H1 (cell line): ENCODE results near the gene PDE4C. TPM values are rescaled to one million over a fixed set of nuclear protein-coding genes. Genes with fewer than 3 reads are reported as not detected.

Experiments
- CTCF ChIA-PET: fragments of 300-600 bp; sonication (Branson Sonifier 250); formaldehyde crosslinking; loops from one replicate; lab custom pipeline; 2021; ENCODE audit not compliant: partially characterized antibody; lab: Charles Lee
- POLR2A ChIA-PET: fragments of 300-600 bp; sonication (Branson Sonifier 250); formaldehyde crosslinking; loops from one replicate; lab custom pipeline; 2021; ENCODE audit warnings: inconsistent platforms; ENCODE audit not compliant: partially characterized antibody; lab: Charles Lee
- DNase-seq, 2 experiments: peaks; one replicate each; pipeline versions ENCODE4 v3.0.0 to v3.0.0-alpha.2; 2010 to 2022; ENCODE audit warnings: low spot score in 2 of 2, low read depth in 1 of 2, mixed read lengths in 1 of 2
- FAIRE-seq: peaks from 2 replicates; lab custom pipeline; 2011; peaks lifted over from hg19 to GRCh38; lab: Jason Lieb, UNC
- H2AFZ ChIP-seq: 2 replicates; pipeline ENCODE4 v1.8.1; 2012; ENCODE audit warnings: low read length, inconsistent platforms
- H2AK5ac ChIP-seq: 2 replicates; pipeline ENCODE4 v1.6.1; 2013; ENCODE audit warnings: low read depth, low read length
- H2BK120ac ChIP-seq: replicated peaks from 2 replicates; pipeline ENCODE3; 2013; ENCODE audit warnings: low read depth, low read length, inconsistent platforms
- H2BK12ac ChIP-seq: 2 replicates; pipeline ENCODE4 v1.6.1; 2013; ENCODE audit warnings: low read depth, low read length
- H2BK15ac ChIP-seq: 2 replicates; pipeline ENCODE4 v1.6.1; 2013; ENCODE audit warnings: low read length
- H2BK20ac ChIP-seq: 2 replicates; pipeline ENCODE4 v1.6.1; 2013; ENCODE audit warnings: low read length
- H2BK5ac ChIP-seq: 2 replicates; pipeline ENCODE4 v1.6.1; 2013; ENCODE audit warnings: low read depth, low read length
- H3K14ac ChIP-seq: 2 replicates; pipeline ENCODE4 v1.6.1; 2013; ENCODE audit warnings: inconsistent platforms; ENCODE audit not compliant: insufficient read length
- H3K18ac ChIP-seq: 2 replicates; pipeline ENCODE4 v1.6.1; 2013; ENCODE audit warnings: low read length; ENCODE audit errors: extremely low read depth
- H3K23ac ChIP-seq: 2 replicates; pipeline ENCODE4 v1.6.1; 2013; ENCODE audit warnings: inconsistent platforms; ENCODE audit not compliant: insufficient read length
- H3K23me2 ChIP-seq: 2 replicates; pipeline ENCODE4 v1.6.1; 2013; ENCODE audit warnings: low read depth, low read length
- H3K27ac ChIP-seq: 2 replicates; pipeline ENCODE4 v1.6.1; 2011; ENCODE audit warnings: low read depth, low read length, inconsistent platforms
- H3K27me3 ChIP-seq, 4 experiments: replicated peaks in 1 of 4; 1 replicate in 1 of 4; 2 replicates in 3 of 4; pipeline versions ENCODE4 v1.6.1 to v1.8.1; 2011 to 2013; ENCODE audit warnings: low read length in 3 of 4, mild to moderate bottlenecking in 3 of 4, inconsistent platforms in 2 of 4, mixed read lengths in 2 of 4, moderate library complexity in 1 of 4; ENCODE audit not compliant: control insufficient read depth in 3 of 4, insufficient read depth in 3 of 4; ENCODE audit errors: extremely low read depth in 1 of 4
- H3K36me3 ChIP-seq, 4 experiments: 2 replicates each; pipeline versions ENCODE4 v1.6.1 to v1.8.1; 2011 to 2013; ENCODE audit warnings: mild to moderate bottlenecking in 4 of 4, low read length in 3 of 4, moderate library complexity in 2 of 4, control low read depth in 1 of 4, inconsistent platforms in 1 of 4; ENCODE audit not compliant: insufficient read depth in 4 of 4, control insufficient read depth in 2 of 4
- H3K4ac ChIP-seq: replicated peaks from 2 replicates; pipeline ENCODE3; 2013; ENCODE audit warnings: low read length, low read depth, mixed read lengths, inconsistent platforms; ENCODE audit not compliant: insufficient read length
- H3K4me1 ChIP-seq, 4 experiments: replicated peaks in 1 of 4; 1 replicate in 1 of 4; 2 replicates in 3 of 4; pipeline versions ENCODE4 v1.6.1 to v1.8.1; 2011 to 2013; ENCODE audit warnings: low read length in 3 of 4, inconsistent platforms in 2 of 4, mixed read lengths in 1 of 4; ENCODE audit not compliant: insufficient read depth in 4 of 4, control insufficient read depth in 3 of 4
- H3K4me2 ChIP-seq, 2 experiments: 2 replicates each; pipeline versions ENCODE4 v1.6.1 to v1.8.1; 2011 to 2013; ENCODE audit warnings: low read depth in 2 of 2, low read length in 2 of 2, control low read depth in 1 of 2, inconsistent platforms in 1 of 2, mild to moderate bottlenecking in 1 of 2; ENCODE audit not compliant: insufficient read depth in 1 of 2
- H3K4me3 ChIP-seq, 4 experiments: fragments of 200-600, 300-600 bp in 1 of 4; sonication (generic), shearing (Covaris generic), sonication (Bioruptor Twin) in 1 of 4; 2 replicates each; pipeline versions ENCODE4 v1.5.1 to v1.8.1; 2011 to 2016; ENCODE audit warnings: low read length in 4 of 4, low read depth in 3 of 4, control low read depth in 2 of 4, inconsistent platforms in 2 of 4, mild to moderate bottlenecking in 2 of 4, mixed read lengths in 1 of 4, moderate library complexity in 1 of 4; ENCODE audit not compliant: insufficient read depth in 2 of 4; ENCODE audit errors: extremely low read depth in 1 of 4
- H3K56ac ChIP-seq: replicated peaks from 2 replicates; pipeline ENCODE3; 2013; ENCODE audit warnings: low read depth, mild to moderate bottlenecking, mixed read lengths, low read length, inconsistent platforms; ENCODE audit not compliant: insufficient read length
- H3K79me1 ChIP-seq: 2 replicates; pipeline ENCODE4 v1.6.1; 2013; ENCODE audit warnings: low read depth, low read length, control low read depth
- H3K79me2 ChIP-seq, 2 experiments: 2 replicates each; pipeline versions ENCODE4 v1.6.1 to v1.8.1; 2012 to 2013; ENCODE audit warnings: low read length in 2 of 2, mild to moderate bottlenecking in 2 of 2, inconsistent platforms in 1 of 2; ENCODE audit not compliant: insufficient read depth in 2 of 2, control insufficient read depth in 1 of 2
- H3K9ac ChIP-seq, 4 experiments: replicated peaks in 1 of 4; 1 replicate in 1 of 4; 2 replicates in 3 of 4; pipeline versions ENCODE4 v1.6.1 to v1.8.1; 2011 to 2013; ENCODE audit warnings: low read depth in 3 of 4, low read length in 3 of 4, control low read depth in 2 of 4, mild to moderate bottlenecking in 2 of 4, moderate library complexity in 2 of 4, inconsistent platforms in 1 of 4; ENCODE audit errors: extremely low read depth in 1 of 4
- H3K9me3 ChIP-seq, 2 experiments: 2 replicates each; pipeline versions ENCODE4 v1.6.1 to v1.8.1; 2012 to 2013; ENCODE audit warnings: mild to moderate bottlenecking in 2 of 2, moderate library complexity in 2 of 2, control low read depth in 1 of 2, inconsistent platforms in 1 of 2, low read depth in 1 of 2, low read length in 1 of 2, mixed read lengths in 1 of 2; ENCODE audit not compliant: insufficient read depth in 2 of 2
- H4K20me1 ChIP-seq, 2 experiments: replicated peaks in 1 of 2; 2 replicates each; pipeline versions ENCODE3 to v1.8.1; 2011 to 2013; ENCODE audit warnings: inconsistent platforms in 2 of 2, low read length in 2 of 2, mild to moderate bottlenecking in 1 of 2; ENCODE audit not compliant: insufficient read depth in 2 of 2, control insufficient read depth in 1 of 2
- H4K5ac ChIP-seq: 2 replicates; pipeline ENCODE4 v1.6.1; 2013; ENCODE audit warnings: low read length, low read depth, mixed read lengths, inconsistent platforms; ENCODE audit not compliant: insufficient read length
- H4K8ac ChIP-seq: 2 replicates; pipeline ENCODE4 v1.8.0; 2013; ENCODE audit warnings: mild to moderate bottlenecking, moderate library complexity, low read length, inconsistent platforms; ENCODE audit not compliant: insufficient read depth; ENCODE audit errors: extremely low read depth
- H4K91ac ChIP-seq: replicated peaks from 2 replicates; pipeline ENCODE3; 2013; ENCODE audit warnings: low read length, mixed read lengths, inconsistent platforms; ENCODE audit not compliant: insufficient read length
- EZH2 ChIP-seq: fragments of 200-600 bp; sonication (generic); IDR thresholded peaks from 2 replicates; pipeline ENCODE4 v1.7.1; 2012; ENCODE audit warnings: low read depth, mild to moderate bottlenecking, moderate library complexity, low read length, inconsistent platforms; ENCODE audit not compliant: severe bottlenecking
- GTF2F1 ChIP-seq: IDR thresholded peaks from 2 replicates; pipeline ENCODE4 v1.6.1; 2012; ENCODE audit warnings: low read depth, low read length, improper control_type of control experiment, borderline replicate concordance
- HDAC2 ChIP-seq, 2 experiments: fragments of 300-600 bp in 1 of 2; sonication (generic) in 1 of 2; IDR thresholded peaks; 2 replicates each; pipeline ENCODE4 v1.6.1; 2011 to 2012; ENCODE audit warnings: low read depth in 2 of 2, low read length in 2 of 2, mild to moderate bottlenecking in 2 of 2, moderate library complexity in 2 of 2, borderline replicate concordance in 1 of 2, inconsistent platforms in 1 of 2
- KDM1A ChIP-seq: fragments of 200-600, 300-600 bp; sonication (generic); IDR thresholded peaks from 2 replicates; pipeline ENCODE4 v1.7.1; 2016; ENCODE audit warnings: mild to moderate bottlenecking, low read length, borderline replicate concordance
- KDM4A ChIP-seq: IDR thresholded peaks from one replicate; pipeline ENCODE4 v1.7.1; 2012; ENCODE audit warnings: low read depth, mild to moderate bottlenecking, moderate library complexity, low read length, inconsistent platforms; ENCODE audit not compliant: severe bottlenecking
- NRF1 ChIP-seq: IDR thresholded peaks from 2 replicates; pipeline ENCODE4 v1.6.1; 2011; ENCODE audit warnings: mild to moderate bottlenecking, low read depth, low read length, improper control_type of control experiment
- POU5F1 ChIP-seq: IDR thresholded peaks from 2 replicates; pipeline ENCODE4 v1.6.1; 2011; ENCODE audit warnings: low read depth, mild to moderate bottlenecking, low read length, moderate library complexity
- RNF2 ChIP-seq: fragments of 200-900, 300-1000 bp; sonication (generic); IDR thresholded peaks from 2 replicates; pipeline ENCODE4 v1.7.1; 2016; ENCODE audit warnings: borderline replicate concordance, low read depth, mild to moderate bottlenecking, antibody characterized with exemption, low read length; ENCODE audit not compliant: poor library complexity, severe bottlenecking; ENCODE audit errors: missing control alignments
- SAP30 ChIP-seq: fragments of 300-600 bp; sonication (generic); IDR thresholded peaks from 2 replicates; pipeline ENCODE4 v1.7.1; 2012; ENCODE audit warnings: low read length, moderate library complexity, mild to moderate bottlenecking, inconsistent platforms; ENCODE audit not compliant: insufficient read depth, insufficient replicate concordance
- SIRT6 ChIP-seq: IDR thresholded peaks from one replicate; pipeline ENCODE4 v1.7.1; 2012; ENCODE audit warnings: low read length, inconsistent platforms
- SP1 ChIP-seq: IDR thresholded peaks from 2 replicates; pipeline ENCODE4 v1.6.1; 2011; ENCODE audit warnings: low read depth, low read length
- WGBS, 2 experiments: shearing (Covaris generic) in 1 of 2; methylation state at CpG; one replicate each; pipeline versions ENCODE4 v1.1.6 to v1.1.7; 2013 to 2015; ENCODE audit warnings: low lambda C conversion rate in 2 of 2, mixed read lengths in 2 of 2, inconsistent platforms in 1 of 2, low coverage in 1 of 2, missing lambda C conversion rate in 1 of 2; ENCODE audit not compliant: insufficient replicate concordance in 2 of 2, insufficient coverage in 1 of 2, insufficient read length in 1 of 2; ENCODE audit errors: extremely low coverage in 1 of 2, missing lambda C conversion rate in 1 of 2; 5-methylcytosine and 5-hydroxymethylcytosine counted together
- polyA plus RNA-seq, 7 experiments: library from polyadenylated mRNA; depleted of rRNA in 3 of 7; stranded (reverse) in 5 of 7; unstranded in 2 of 7; fragments of >200 nt in 5 of 7; fragments of 200-250 nt in 2 of 7; gene quantifications; 1 replicate in 5 of 7; 2 replicates in 1 of 7; 4 replicates in 1 of 7; pipeline versions ENCODE4 v1.2.1 to v1.2.3, GENCODE V29; 2011 to 2013; ENCODE audit warnings: missing spikeins in 2 of 7, mixed read lengths in 2 of 7
- total RNA-seq: library from RNA; stranded (reverse); fragmentation: NEBNext Ultra II Directional; extraction: Animal tissue kit (Norgen Biotek cat#: 25700); gene quantifications from 2 replicates; pipeline ENCODE4 v1.2.1, GENCODE V29; 2021

PDE4C gene
- total and polyA plus RNA-seq, 2 of the 8 experiments (the other 6 are each of a cell fraction or from before 2014, with no cell fraction given) = 2.7 to 3.1 TPM

GRCh38 chr19:18219911-18220631, 6.2 kb downstream of the PDE4C start:
- peak overlapping the region; percentile 48; the same call in 1 of the 2 replicates for H3K18ac ChIP-seq
- H4K20me1 ChIP-seq = no peaks in the 10 kb centered on the region
- H2BK120ac ChIP-seq = no peak overlapping the region
- H3K56ac ChIP-seq = no peak overlapping the region
- H3K9ac ChIP-seq = no peak overlapping the region
- POLR2A ChIA-PET = interaction anchor here (0.7 to 6.5 kb wide), 7 partner anchors 11 to 73 kb away, joined by 3 to 59 read pairs (median 3); partner anchors contain the start of genes JUND and RAB3A
- no peak overlapping the region for H4K5ac ChIP-seq
- 83% methylated on average over 27 of the region's 28 CpGs; no CpG with 5 or more reads in 1 of the 2 experiments for WGBS, 2 experiments
- H2AK5ac ChIP-seq = no peak overlapping the region; the same call in 1 of the 2 replicates
- CTCF ChIA-PET = interaction anchor here (0.6 to 8.3 kb wide), 15 partner anchors 11 to 516 kb away, joined by 3 to 87 read pairs (median 5); partner anchors contain the start of gene RAB3A
- no peaks in the 10 kb centered on the region for H3K9me3 ChIP-seq
- H2AFZ ChIP-seq = peak overlapping the region; percentile 10; the same call in 1 of the 2 replicates
- no peak overlapping the region for H3K23ac ChIP-seq
- H3K79me1 ChIP-seq = no peaks in the 10 kb centered on the region
- H3K27ac ChIP-seq = no peak overlapping the region
- no peaks in the 10 kb centered on the region for H3K36me3 ChIP-seq
- H4K91ac ChIP-seq = peak overlapping the region; percentile 81
- H2BK12ac ChIP-seq = peak overlapping the region; percentile 80; the same call in 1 of the 2 replicates
- no peak overlapping the region for H2BK15ac ChIP-seq
- FAIRE-seq (no peak), DNase-seq (no peak)
- peaks cover 1 to 3% (median 3%) of the 10 kb centered on the region in 4 experiments; a peak in 6 of 7 replicates for H3K27me3 ChIP-seq
- H3K23me2 ChIP-seq = peaks cover 9% of the 10 kb centered on the region
- H2BK20ac ChIP-seq = peak overlapping the region; percentile 72
- no peak overlapping the region for H2BK5ac ChIP-seq
- no peak overlapping the region for H3K14ac ChIP-seq
- no peaks in the 10 kb centered on the region for H3K79me2 ChIP-seq
- peak overlapping the region in 1 of 4 experiments; percentile 50; a peak in 2 of 8 replicates for H3K4me3 ChIP-seq
- peak overlapping the region; percentile 20 for H4K8ac ChIP-seq
- peaks cover 0 to 13% (median 8%) of the 10 kb centered on the region in 4 experiments; a peak in 6 of 7 replicates for H3K4me1 ChIP-seq
- H3K4ac ChIP-seq = no peak overlapping the region
- H3K4me2 ChIP-seq = peak overlapping the region; percentile 61
- TF ChIP-seq NRF1 (no peak), RNF2 (no peak), EZH2 (no peak), SAP30 (no peak), HDAC2 (IDR thresholded peaks at IDR 0.05; ENCODE audit: borderline replicate concordance in 1 of 2, low read depth in 2 of 2, low read length in 2 of 2) (no peak), KDM1A (no peak), KDM4A (no peak), POU5F1 (no peak), GTF2F1 (no peak), SP1 (no peak), SIRT6 (no peak)
